HG03342 (cell line): ENCODE measurements around the gene ZFP91.

Source experiments
- ATAC-seq: cut with Tn5 transposase; IDR thresholded peaks from one replicate; pipeline ENCODE4 v1.9.1; 2021; ENCODE audit warnings: mild to moderate bottlenecking, moderate library complexity; ENCODE audit not compliant: unreplicated experiment

ZFP91 gene

GRCh38 chr11:58580311-58580710, 1.4 kb downstream of the ZFP91 start:
- no peak for ATAC-seq

- ATAC-seq, result no peak
Measured at GRCh38 chr11:58582437-58582836, 3.6 kb downstream of the ZFP91 start.

- no peak for ATAC-seq
Measured at GRCh38 chr11:58586998-58587397, 8.1 kb downstream of the ZFP91 start.

GRCh38 chr11:58591659-58592058, 12.8 kb downstream of the ZFP91 start:
- ATAC-seq, result no peak

GRCh38 chr11:58592760-58593472, 14.1 kb downstream of the ZFP91 start:
- ATAC-seq, result no peak

GRCh38 chr11:58594826-58595225, 16.0 kb downstream of the ZFP91 start:
- ATAC-seq, result no peak

GRCh38 chr11:58596621-58597020, 17.8 kb downstream of the ZFP91 start:
- no peak for ATAC-seq

GRCh38 chr11:58597486-58598144, 18.8 kb downstream of the ZFP91 start:
- ATAC-seq, result no peak

- no peak for ATAC-seq
Measured at GRCh38 chr11:58600510-58600909, 21.6 kb downstream of the ZFP91 start.

- ATAC-seq, result no peak
Measured at GRCh38 chr11:58606930-58607714, 28.3 kb downstream of the ZFP91 start.

GRCh38 chr11:58608331-58608730, 29.5 kb downstream of the ZFP91 start:
- no peak for ATAC-seq

GRCh38 chr11:58609723-58610122, 30.9 kb downstream of the ZFP91 start:
- no peak for ATAC-seq

- ATAC-seq, result no peak
Measured at GRCh38 chr11:58613228-58613627, 34.4 kb downstream of the ZFP91 start.

- no peak for ATAC-seq
Measured at GRCh38 chr11:58615559-58615958, 36.7 kb downstream of the ZFP91 start.

GRCh38 chr11:58616594-58616993, 37.7 kb downstream of the ZFP91 start:
- no peak for ATAC-seq

- ATAC-seq, result no peak
Measured at GRCh38 chr11:58617976-58618557, 39.2 kb downstream of the ZFP91 start.

- no peak for ATAC-seq
Measured at GRCh38 chr11:58621586-58622262, 42.9 kb downstream of the ZFP91 start.

GRCh38 chr11:58622344-58622743, 43.5 kb downstream of the ZFP91 start, which contains the start of gene CNTF:
Gene CNTF, plus strand, starts transcription at chr11:58622665. Its CDS starts 88 bp downstream, at chr11:58622753.
- ATAC-seq, result no peak

GRCh38 chr11:58625086-58625485, 46.2 kb downstream of the ZFP91 start:
- no peak for ATAC-seq

GRCh38 chr11:58625826-58626460, 47.1 kb downstream of the ZFP91 start:
- ATAC-seq, result no peak
